SK-N-SH (cell line): ENCODE data around the gene TMEM127. TPM values are rescaled to one million over a fixed set of nuclear protein-coding genes. Genes with fewer than 3 reads are reported as not detected.

Experiments used
- CTCF ChIP-seq: fragments of 200-600 bp; sonication (generic); IDR thresholded peaks from 2 replicates; pipeline ENCODE4 v1.6.1; 2017; ENCODE audit warnings: antibody characterized with exemption, mild to moderate bottlenecking, moderate library complexity
- EZH2phosphoT487 ChIP-seq: fragments of 200-600 bp; sonication (generic); IDR thresholded peaks from 2 replicates; pipeline ENCODE4 v1.6.1; 2017; ENCODE audit warnings: low read depth, mixed run types, mild to moderate bottlenecking, antibody characterized with exemption, moderate library complexity, borderline replicate concordance
- FOXJ3 ChIP-seq: sonication (generic); formaldehyde crosslinking; IDR thresholded peaks from 2 replicates; pipeline ENCODE4 v1.5.1; 2020; ENCODE audit warnings: mild to moderate bottlenecking, missing genetic modification reagents
- FOXM1 ChIP-seq: IDR thresholded peaks from 2 replicates; pipeline ENCODE4 v1.4.0; 2012; ENCODE audit warnings: low read depth, mild to moderate bottlenecking
- GATA2 ChIP-seq: sonication (generic); formaldehyde crosslinking; IDR thresholded peaks from 2 replicates; pipeline ENCODE4 v1.5.0; 2020; ENCODE audit warnings: mild to moderate bottlenecking, missing genetic modification reagents
- MEF2A ChIP-seq: IDR thresholded peaks from 2 replicates; pipeline ENCODE4 v1.4.0; 2012; ENCODE audit warnings: low read depth, borderline replicate concordance
- NRF1 ChIP-seq: IDR thresholded peaks from 2 replicates; pipeline ENCODE4 v1.6.1; 2012; ENCODE audit warnings: low read depth, mild to moderate bottlenecking, low read length
- RAD21 ChIP-seq: IDR thresholded peaks from 2 replicates; pipeline ENCODE4 v1.6.1; 2012; ENCODE audit warnings: mild to moderate bottlenecking, low read length
- RCOR1 ChIP-seq: fragments of 150-350 bp; IDR thresholded peaks from 2 replicates; pipeline ENCODE4 v1.6.1; 2017; ENCODE audit warnings: antibody characterized with exemption, low read length
- SMC3 ChIP-seq: IDR thresholded peaks from 2 replicates; pipeline ENCODE4 v1.6.1; 2012; ENCODE audit warnings: low read depth, low read length, improper control_type of control experiment
- TCF12 ChIP-seq: IDR thresholded peaks from 2 replicates; pipeline ENCODE4 v1.4.0; 2012
- YY1 ChIP-seq: IDR thresholded peaks from 2 replicates; pipeline ENCODE4 v1.4.0; 2012; ENCODE audit warnings: low read depth, mild to moderate bottlenecking
- ZBTB33 ChIP-seq: IDR thresholded peaks from 2 replicates; pipeline ENCODE4 v1.4.0; 2012; ENCODE audit warnings: low read depth, borderline replicate concordance
- polyA plus RNA-seq, 3 experiments: library from polyadenylated mRNA; depleted of rRNA; stranded (reverse); fragments of >200 nt; gene quantifications; 2 replicates each; pipeline ENCODE4 v1.2.3, GENCODE V29; 2012
- TF ChIP-seq, protein P1 (sequence below): IDR thresholded peaks from 2 replicates; pipeline ENCODE4; 2012
- TF ChIP-seq, protein P2 (sequence below): IDR thresholded peaks from 2 replicates; pipeline ENCODE4 v1.4.0; 2012; ENCODE audit warnings: low read depth

Gene TMEM127
- polyA plus RNA-seq, 1 of the 3 experiments (the other 2 are of a cell fraction): 40.9 TPM

- TF ChIP-seq MEF2A (no peak), FOXM1 (no peak), RAD21 (no peak), TCF12 (peak; percentile 22; the same call in 1 of the 2 replicates), GATA2 (CRISPR knock-in tag) (no peak), RCOR1 (no peak), ZBTB33 (no peak; the same call in 1 of the 2 replicates), FOXJ3 (CRISPR knock-in tag) (no peak), CTCF (no peak), EZH2phosphoT487 (no peak), YY1 (peak; percentile 75), SMC3 (no peak), NRF1 (peak; percentile 38; the same call in 1 of the 2 replicates)
- TF ChIP-seq, protein P1, sequence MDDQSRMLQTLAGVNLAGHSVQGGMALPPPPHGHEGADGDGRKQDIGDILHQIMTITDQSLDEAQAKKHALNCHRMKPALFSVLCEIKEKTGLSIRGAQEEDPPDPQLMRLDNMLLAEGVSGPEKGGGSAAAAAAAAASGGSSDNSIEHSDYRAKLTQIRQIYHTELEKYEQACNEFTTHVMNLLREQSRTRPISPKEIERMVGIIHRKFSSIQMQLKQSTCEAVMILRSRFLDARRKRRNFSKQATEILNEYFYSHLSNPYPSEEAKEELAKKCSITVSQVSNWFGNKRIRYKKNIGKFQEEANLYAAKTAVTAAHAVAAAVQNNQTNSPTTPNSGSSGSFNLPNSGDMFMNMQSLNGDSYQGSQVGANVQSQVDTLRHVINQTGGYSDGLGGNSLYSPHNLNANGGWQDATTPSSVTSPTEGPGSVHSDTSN: no peak
- TF ChIP-seq, protein P2, sequence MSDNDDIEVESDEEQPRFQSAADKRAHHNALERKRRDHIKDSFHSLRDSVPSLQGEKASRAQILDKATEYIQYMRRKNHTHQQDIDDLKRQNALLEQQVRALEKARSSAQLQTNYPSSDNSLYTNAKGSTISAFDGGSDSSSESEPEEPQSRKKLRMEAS: peak; percentile 93
These were observed 39.5 kb upstream of the TMEM127 start, which contains the start of gene SNRNP200 (continued) for GRCh38 chr2:96305091-96305978.
